ENCODE results near the gene MTRF1L.

Gene MTRF1L

DNA sequence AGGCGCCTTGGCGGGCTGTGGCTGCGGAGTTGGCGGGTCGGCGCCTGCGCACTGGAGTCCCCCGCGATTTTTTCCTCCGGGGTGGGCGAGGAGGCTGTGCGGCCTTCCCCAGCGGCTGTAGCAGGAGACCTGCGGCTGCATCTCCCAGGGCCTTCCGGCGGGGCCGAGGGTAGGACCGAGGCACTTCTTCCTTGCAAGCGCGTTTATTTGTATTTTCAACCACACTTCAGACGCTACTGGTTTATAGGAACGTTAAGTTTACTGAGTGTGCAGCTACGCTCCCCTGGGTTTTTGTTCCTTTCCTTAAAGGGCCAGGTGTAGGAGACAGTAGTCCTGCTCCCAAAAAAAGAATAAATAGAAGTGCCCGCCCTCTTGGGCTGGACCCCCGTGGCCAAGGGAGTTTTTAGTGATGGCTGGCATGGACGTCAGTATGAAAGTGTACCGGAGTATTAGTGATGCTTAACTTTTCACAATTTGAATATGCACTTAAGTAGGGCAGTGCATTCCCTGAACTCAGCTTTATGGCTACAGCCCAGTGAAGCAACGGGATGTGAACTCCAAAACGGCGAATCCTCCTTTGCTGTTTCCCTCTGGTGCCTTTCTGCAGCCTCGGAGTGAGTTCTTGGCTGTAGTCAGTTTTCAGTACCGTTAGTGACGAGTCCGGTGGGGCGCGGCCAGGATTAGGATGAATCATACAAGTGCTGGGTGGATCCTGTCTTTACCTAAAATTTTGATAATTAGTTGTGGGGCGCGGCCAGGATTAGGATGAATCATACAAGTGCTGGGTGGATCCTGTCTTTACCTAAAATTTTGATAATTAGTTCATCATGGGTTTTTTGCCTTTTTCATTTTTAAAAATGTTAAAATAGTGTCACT, 18.6 kb downstream of the MTRF1L start:
- no peaks in the 10 kb centered on the region for H3K27me3 ChIP-seq (ENCODE audit: insufficient read depth, poor library complexity, severe bottlenecking)
- peak; percentile 89 for TF ChIP-seq POLR2AphosphoS5 (IDR thresholded peaks at IDR 0.05; ENCODE audit: low read depth)
- TF ChIP-seq, protein P1, sequence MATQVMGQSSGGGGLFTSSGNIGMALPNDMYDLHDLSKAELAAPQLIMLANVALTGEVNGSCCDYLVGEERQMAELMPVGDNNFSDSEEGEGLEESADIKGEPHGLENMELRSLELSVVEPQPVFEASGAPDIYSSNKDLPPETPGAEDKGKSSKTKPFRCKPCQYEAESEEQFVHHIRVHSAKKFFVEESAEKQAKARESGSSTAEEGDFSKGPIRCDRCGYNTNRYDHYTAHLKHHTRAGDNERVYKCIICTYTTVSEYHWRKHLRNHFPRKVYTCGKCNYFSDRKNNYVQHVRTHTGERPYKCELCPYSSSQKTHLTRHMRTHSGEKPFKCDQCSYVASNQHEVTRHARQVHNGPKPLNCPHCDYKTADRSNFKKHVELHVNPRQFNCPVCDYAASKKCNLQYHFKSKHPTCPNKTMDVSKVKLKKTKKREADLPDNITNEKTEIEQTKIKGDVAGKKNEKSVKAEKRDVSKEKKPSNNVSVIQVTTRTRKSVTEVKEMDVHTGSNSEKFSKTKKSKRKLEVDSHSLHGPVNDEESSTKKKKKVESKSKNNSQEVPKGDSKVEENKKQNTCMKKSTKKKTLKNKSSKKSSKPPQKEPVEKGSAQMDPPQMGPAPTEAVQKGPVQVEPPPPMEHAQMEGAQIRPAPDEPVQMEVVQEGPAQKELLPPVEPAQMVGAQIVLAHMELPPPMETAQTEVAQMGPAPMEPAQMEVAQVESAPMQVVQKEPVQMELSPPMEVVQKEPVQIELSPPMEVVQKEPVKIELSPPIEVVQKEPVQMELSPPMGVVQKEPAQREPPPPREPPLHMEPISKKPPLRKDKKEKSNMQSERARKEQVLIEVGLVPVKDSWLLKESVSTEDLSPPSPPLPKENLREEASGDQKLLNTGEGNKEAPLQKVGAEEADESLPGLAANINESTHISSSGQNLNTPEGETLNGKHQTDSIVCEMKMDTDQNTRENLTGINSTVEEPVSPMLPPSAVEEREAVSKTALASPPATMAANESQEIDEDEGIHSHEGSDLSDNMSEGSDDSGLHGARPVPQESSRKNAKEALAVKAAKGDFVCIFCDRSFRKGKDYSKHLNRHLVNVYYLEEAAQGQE (IDR thresholded peaks at IDR 0.05; ENCODE audit: insufficient replicate concordance, low read depth): no peak
- TF ChIP-seq GABPA (IDR thresholded peaks at IDR 0.05; ENCODE audit: low read depth): no peak
- no peak for TF ChIP-seq SPI1 (IDR thresholded peaks at IDR 0.05; ENCODE audit: borderline replicate concordance, low read depth)
- TF ChIP-seq, protein P2, sequence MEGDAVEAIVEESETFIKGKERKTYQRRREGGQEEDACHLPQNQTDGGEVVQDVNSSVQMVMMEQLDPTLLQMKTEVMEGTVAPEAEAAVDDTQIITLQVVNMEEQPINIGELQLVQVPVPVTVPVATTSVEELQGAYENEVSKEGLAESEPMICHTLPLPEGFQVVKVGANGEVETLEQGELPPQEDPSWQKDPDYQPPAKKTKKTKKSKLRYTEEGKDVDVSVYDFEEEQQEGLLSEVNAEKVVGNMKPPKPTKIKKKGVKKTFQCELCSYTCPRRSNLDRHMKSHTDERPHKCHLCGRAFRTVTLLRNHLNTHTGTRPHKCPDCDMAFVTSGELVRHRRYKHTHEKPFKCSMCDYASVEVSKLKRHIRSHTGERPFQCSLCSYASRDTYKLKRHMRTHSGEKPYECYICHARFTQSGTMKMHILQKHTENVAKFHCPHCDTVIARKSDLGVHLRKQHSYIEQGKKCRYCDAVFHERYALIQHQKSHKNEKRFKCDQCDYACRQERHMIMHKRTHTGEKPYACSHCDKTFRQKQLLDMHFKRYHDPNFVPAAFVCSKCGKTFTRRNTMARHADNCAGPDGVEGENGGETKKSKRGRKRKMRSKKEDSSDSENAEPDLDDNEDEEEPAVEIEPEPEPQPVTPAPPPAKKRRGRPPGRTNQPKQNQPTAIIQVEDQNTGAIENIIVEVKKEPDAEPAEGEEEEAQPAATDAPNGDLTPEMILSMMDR (IDR thresholded peaks at IDR 0.05; ENCODE audit: insufficient read depth, low read length): no peak
- peak; percentile 82 to 84 for DNase-seq (ENCODE audit: low read depth in 1 of 2, low spot score in 1 of 2)
- peak overlapping the region; percentile 96 for H3K27ac ChIP-seq (replicated peaks)
- H3K4me3 ChIP-seq (replicated peaks; ENCODE audit: insufficient read depth, low read length): peak overlapping the region; percentile 60

DNA sequence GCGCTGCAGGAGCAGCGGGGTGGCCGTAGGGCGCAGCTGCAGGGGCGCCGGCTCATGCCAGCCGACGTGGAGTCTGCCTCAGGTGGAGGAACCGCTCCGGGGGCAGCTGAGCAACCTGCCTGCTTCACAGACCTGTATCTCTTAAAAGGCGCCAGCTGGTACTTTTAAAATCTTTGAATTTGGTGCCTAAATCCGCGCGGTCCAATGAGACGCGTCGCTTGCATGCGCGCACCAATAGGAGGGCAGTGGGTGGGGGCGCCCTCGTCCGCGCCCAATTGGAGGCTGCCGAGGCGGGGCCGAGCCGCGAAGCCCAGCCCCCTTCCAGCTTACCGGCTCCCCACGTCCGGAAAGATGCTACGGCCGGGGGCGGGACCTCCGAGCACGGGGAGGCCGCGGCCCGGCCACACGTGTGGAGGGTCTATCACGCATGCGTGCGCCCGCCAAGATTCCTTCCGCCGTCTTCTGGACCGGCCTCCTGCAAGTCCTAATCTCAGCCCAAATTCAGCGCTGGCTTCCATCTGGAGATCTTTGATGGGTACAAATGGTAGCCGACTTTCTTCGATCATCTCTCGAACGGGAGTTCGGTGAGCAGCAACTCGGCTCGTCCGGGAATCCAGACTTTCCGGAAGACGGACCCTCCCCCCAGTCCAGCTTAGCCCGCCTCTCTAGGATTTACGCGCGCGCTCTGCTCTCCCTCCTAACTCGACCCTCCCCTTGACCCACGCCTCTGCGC, 19.4 kb downstream of the MTRF1L start, which contains the start of gene FBXO5:
Gene FBXO5, minus strand, starts transcription at position 138 of the 733 bp plus-strand sequence. Its CDS starts 82 bp downstream, at position 56.
- Histone ChIP-seq H3K4me3 (replicated peaks; ENCODE audit: insufficient read depth, low read length) (peak within 1 kb of the TSS; percentile 97), H3K27ac (replicated peaks) (peak within 1 kb of the TSS; percentile 96), H3K27me3 (ENCODE audit: insufficient read depth, poor library complexity, severe bottlenecking) (no peaks in the 10 kb centered on the region)
- peak; percentile 91 to 97 for DNase-seq (ENCODE audit: low read depth in 1 of 2, low spot score in 1 of 2)
- no peak; the same call in 1 of the 2 replicates for TF ChIP-seq GABPA (IDR thresholded peaks at IDR 0.05; ENCODE audit: low read depth)
- TF ChIP-seq, protein P1 (IDR thresholded peaks at IDR 0.05; ENCODE audit: insufficient replicate concordance, low read depth): peak; percentile 37
- TF ChIP-seq SPI1 (IDR thresholded peaks at IDR 0.05; ENCODE audit: borderline replicate concordance, low read depth): no peak
- TF ChIP-seq, protein P2 (IDR thresholded peaks at IDR 0.05; ENCODE audit: insufficient read depth, low read length): no peak
- peak; percentile 5; the same call in 1 of the 2 replicates for TF ChIP-seq POLR2AphosphoS5 (IDR thresholded peaks at IDR 0.05; ENCODE audit: low read depth)

DNA sequence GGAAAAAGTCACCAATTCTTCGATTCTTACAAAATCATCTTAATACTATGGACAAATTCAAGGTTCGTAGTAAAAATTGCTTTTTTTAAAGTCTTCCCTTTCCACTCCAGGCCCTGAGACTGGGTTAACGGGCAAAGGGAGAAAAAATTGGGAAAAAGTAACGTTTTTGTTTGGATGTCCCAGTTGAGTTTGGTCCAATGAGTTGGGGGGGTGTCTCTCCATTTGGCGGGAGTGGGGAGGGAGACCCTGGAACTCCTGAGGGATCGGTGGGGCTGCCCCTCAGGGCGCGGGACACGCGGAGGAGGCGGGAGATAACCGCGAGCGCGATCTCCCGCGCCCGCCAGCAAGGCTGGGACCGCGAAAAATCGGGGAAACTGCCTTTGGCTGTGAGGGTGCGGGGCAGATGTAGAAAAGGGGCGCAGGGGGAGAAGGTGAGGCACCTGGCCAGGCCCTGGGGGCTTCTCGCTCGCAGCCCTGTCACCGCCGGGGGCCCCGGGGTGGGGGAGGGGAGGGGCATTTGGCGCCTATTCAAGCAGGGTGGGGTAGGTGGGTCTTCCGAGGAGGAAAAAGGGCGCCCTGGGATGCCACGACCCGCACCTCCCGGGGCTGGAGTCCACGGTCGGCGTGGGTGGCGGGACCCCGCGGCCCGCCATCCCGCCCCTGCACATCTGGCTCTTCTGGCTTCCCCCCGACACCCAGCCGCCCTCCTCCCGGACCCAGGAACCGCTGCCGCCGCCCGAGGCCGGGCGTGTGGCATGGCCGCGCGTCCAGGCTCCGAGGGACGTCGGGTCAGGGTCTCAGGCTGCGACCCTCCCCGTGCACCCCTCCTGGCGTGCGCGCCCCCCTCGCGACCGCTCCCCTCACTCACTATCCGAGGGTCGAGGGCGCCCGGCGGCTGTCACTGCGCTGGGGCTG, 20.3 kb downstream of the MTRF1L start:
- H3K4me3 ChIP-seq (replicated peaks; ENCODE audit: insufficient read depth, low read length): peak overlapping the region; percentile 97
- TF ChIP-seq SPI1 (IDR thresholded peaks at IDR 0.05; ENCODE audit: borderline replicate concordance, low read depth) (no peak), POLR2AphosphoS5 (IDR thresholded peaks at IDR 0.05; ENCODE audit: low read depth) (no peak), GABPA (IDR thresholded peaks at IDR 0.05; ENCODE audit: low read depth) (no peak)
- TF ChIP-seq, protein P1 (IDR thresholded peaks at IDR 0.05; ENCODE audit: insufficient replicate concordance, low read depth): no peak
- TF ChIP-seq, protein P2 (IDR thresholded peaks at IDR 0.05; ENCODE audit: insufficient read depth, low read length): no peak
- peak in 1 of 2 experiments; percentile 11 for DNase-seq (ENCODE audit: low read depth in 1 of 2, low spot score in 1 of 2)
- peak overlapping the region; percentile 96 for H3K27ac ChIP-seq (replicated peaks)
- H3K27me3 ChIP-seq (ENCODE audit: insufficient read depth, poor library complexity, severe bottlenecking): no peaks in the 10 kb centered on the region
